DOHH2 (cell line): ENCODE results near the gene SLC25A14.

Experiments used
- CTCF ChIP-seq: fragments of 200-600 bp; sonication (generic); IDR thresholded peaks from one replicate; pipeline ENCODE4 v1.5.1; 2014; ENCODE audit warnings: antibody characterized with exemption, mild to moderate bottlenecking, low read depth, low read length; ENCODE audit not compliant: poor library complexity, severe bottlenecking
- EZH2phosphoT487 ChIP-seq: fragments of 200-600 bp; sonication (generic); IDR thresholded peaks from 2 replicates; pipeline ENCODE4 v1.6.1; 2017; ENCODE audit warnings: borderline replicate concordance, mild to moderate bottlenecking, antibody characterized with exemption, low read length, moderate library complexity, mixed read lengths

GRCh38 chrX:130347321-130347720, 7.6 kb downstream of the SLC25A14 start:
- no peak for TF ChIP-seq CTCF
- TF ChIP-seq EZH2phosphoT487, result no peak
